Osteoblast (primary cell): ENCODE results near the gene TMEM132C. TPM values are rescaled to one million over a fixed set of nuclear protein-coding genes. Genes with fewer than 3 reads are reported as not detected.
A peak's percentile ranks its signal among the peaks of the same experiment; 100 is the strongest.

ENCODE experiments used
- DNase-seq: peaks from one replicate; pipeline ENCODE4 v3.0.0; 2011; ENCODE audit warnings: low spot score, mixed read lengths; ENCODE audit not compliant: insufficient read length; ENCODE audit errors: missing footprints
- H2AFZ ChIP-seq: 2 replicates; pipeline ENCODE4 v1.6.0; 2011; ENCODE audit warnings: mild to moderate bottlenecking, low read length
- H3K27ac ChIP-seq: 2 replicates; pipeline ENCODE4 v1.5.1; 2011; ENCODE audit warnings: mild to moderate bottlenecking, low read depth, low read length, moderate library complexity
- H3K27me3 ChIP-seq: 2 replicates; pipeline ENCODE4 v1.6.0; 2012; ENCODE audit warnings: mild to moderate bottlenecking, control low read depth, inconsistent platforms, low read length, moderate library complexity; ENCODE audit not compliant: insufficient read depth
- H3K36me3 ChIP-seq: 2 replicates; pipeline ENCODE4 v1.5.1; 2011; ENCODE audit warnings: mild to moderate bottlenecking, low read length, control low read depth, moderate library complexity; ENCODE audit not compliant: insufficient read depth
- H3K4me1 ChIP-seq: 2 replicates; pipeline ENCODE4 v1.5.1; 2011; ENCODE audit warnings: mild to moderate bottlenecking, low read length, control low read depth, moderate library complexity; ENCODE audit not compliant: insufficient read depth
- H3K4me2 ChIP-seq: 2 replicates; pipeline ENCODE4 v1.6.0; 2011; ENCODE audit warnings: mild to moderate bottlenecking, low read length; ENCODE audit not compliant: insufficient read depth
- H3K4me3 ChIP-seq: fragments of 200-600 bp; sonication (generic); 3 replicates; pipeline ENCODE4 v1.5.1; 2012; ENCODE audit warnings: mild to moderate bottlenecking, low read length, inconsistent platforms; ENCODE audit not compliant: insufficient read depth
- H3K79me2 ChIP-seq: 2 replicates; pipeline ENCODE4 v1.6.0; 2012; ENCODE audit warnings: mild to moderate bottlenecking, low read length, control low read depth, inconsistent platforms; ENCODE audit not compliant: insufficient read depth
- H3K9me3 ChIP-seq: 2 replicates; pipeline ENCODE4 v1.5.1; 2011; ENCODE audit warnings: low read depth, low read length, control low read depth
- H4K20me1 ChIP-seq: 2 replicates; pipeline ENCODE4 v1.6.0; 2012; ENCODE audit warnings: mild to moderate bottlenecking, low read length, control low read depth; ENCODE audit not compliant: insufficient read depth
- CTCF ChIP-seq: IDR thresholded peaks from 2 replicates; pipeline ENCODE4 v1.5.1; 2011; ENCODE audit warnings: mild to moderate bottlenecking, low read depth, low read length, moderate library complexity; ENCODE audit errors: extremely low read depth
- total RNA-seq: library from RNA; depleted of rRNA; stranded (reverse); fragments of >200 nt; gene quantifications from 2 replicates; pipeline ENCODE4 v1.2.3, GENCODE V29; 2012

The TMEM132C gene
- total RNA-seq, 1 donor: not detected

- no peak overlapping the region for H3K27ac ChIP-seq
Measured at GRCh38 chr12:128745772-128746689, 479.1 kb downstream of the TMEM132C start.

GRCh38 chr12:128747441-128747840 lies 480.5 kb downstream of the TMEM132C start:
- Histone ChIP-seq H3K36me3 (no peaks in the 10 kb centered on the region), H3K4me2 (no peak overlapping the region), H3K27me3 (no peaks in the 10 kb centered on the region), H2AFZ (no peak overlapping the region), H3K9me3 (no peaks in the 10 kb centered on the region), H4K20me1 (no peaks in the 10 kb centered on the region), H3K27ac (no peak overlapping the region), H3K4me3 (no peak overlapping the region), H3K79me2 (no peaks in the 10 kb centered on the region), H3K4me1 (no peaks in the 10 kb centered on the region)
- no peak for DNase-seq
- TF ChIP-seq CTCF: no peak

More at GRCh38 chr12:128745772-128746689, 479.1 kb downstream of the TMEM132C start:
- Histone ChIP-seq H3K4me2 (no peak overlapping the region), H3K9me3 (no peaks in the 10 kb centered on the region), H3K4me3 (no peak overlapping the region), H3K27me3 (no peaks in the 10 kb centered on the region), H4K20me1 (no peaks in the 10 kb centered on the region), H2AFZ (no peak overlapping the region), H3K36me3 (no peaks in the 10 kb centered on the region), H3K4me1 (no peaks in the 10 kb centered on the region), H3K79me2 (no peaks in the 10 kb centered on the region)
- TF ChIP-seq CTCF: no peak
- DNase-seq: no peak

- no peak overlapping the region for H3K4me2 ChIP-seq
- H2AFZ ChIP-seq: no peak overlapping the region
- no peak overlapping the region for H3K4me3 ChIP-seq
- no peak overlapping the region for H3K27ac ChIP-seq
- no peaks in the 10 kb centered on the region for H3K9me3 ChIP-seq
- H4K20me1 ChIP-seq: no peaks in the 10 kb centered on the region
- no peaks in the 10 kb centered on the region for H3K4me1 ChIP-seq
- H3K36me3 ChIP-seq: no peaks in the 10 kb centered on the region
- peak; percentile 55 for DNase-seq
- no peaks in the 10 kb centered on the region for H3K79me2 ChIP-seq
- no peaks in the 10 kb centered on the region for H3K27me3 ChIP-seq
- no peak for TF ChIP-seq CTCF
Measured at GRCh38 chr12:128752386-128752785, 485.4 kb downstream of the TMEM132C start.

- no peak for TF ChIP-seq CTCF
- H4K20me1 ChIP-seq: no peaks in the 10 kb centered on the region
- no peak overlapping the region for H3K27ac ChIP-seq
- H2AFZ ChIP-seq: no peak overlapping the region
- no peak for DNase-seq
- H3K4me1 ChIP-seq: no peaks in the 10 kb centered on the region
- no peaks in the 10 kb centered on the region for H3K27me3 ChIP-seq
- no peaks in the 10 kb centered on the region for H3K36me3 ChIP-seq
- H3K79me2 ChIP-seq: no peaks in the 10 kb centered on the region
- no peaks in the 10 kb centered on the region for H3K9me3 ChIP-seq
- no peak overlapping the region for H3K4me2 ChIP-seq
- no peak overlapping the region for H3K4me3 ChIP-seq
Measured at GRCh38 chr12:128753438-128753837, 486.5 kb downstream of the TMEM132C start.
